COLO829 (cell line): ENCODE measurements around the gene PPEF2.

ENCODE experiments used
- DNase-seq: peaks from one replicate; pipeline ENCODE4 v3.0.0; 2012; ENCODE audit warnings: low spot score

Gene PPEF2

DNA sequence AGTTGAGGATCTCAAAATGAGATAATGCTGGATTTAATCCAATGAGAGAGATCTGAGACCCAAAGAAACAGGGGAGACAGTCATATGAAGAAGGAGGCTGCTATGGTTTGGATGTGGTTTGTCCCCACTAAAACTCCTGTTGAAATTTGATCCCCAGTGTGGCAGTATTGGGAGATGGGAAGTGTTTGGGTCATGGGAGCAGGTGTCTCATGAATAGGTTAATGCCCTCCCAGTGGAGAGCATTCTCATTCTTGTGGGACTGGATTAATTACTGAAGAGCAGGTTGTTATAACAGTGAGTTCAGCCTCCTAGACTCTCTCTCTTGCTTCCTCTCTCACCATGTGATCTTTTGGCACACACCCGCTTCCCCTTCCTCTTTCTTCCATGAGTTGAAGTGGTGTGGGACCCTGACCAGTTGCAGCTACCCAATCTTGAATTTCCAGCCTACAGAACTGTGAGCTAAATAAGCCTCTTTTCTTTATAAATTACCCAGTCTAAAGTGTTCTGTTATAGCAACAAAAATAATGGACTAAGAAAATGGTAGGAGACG, 70.3 kb downstream of the PPEF2 start:
- DNase-seq = no peak

DNA sequence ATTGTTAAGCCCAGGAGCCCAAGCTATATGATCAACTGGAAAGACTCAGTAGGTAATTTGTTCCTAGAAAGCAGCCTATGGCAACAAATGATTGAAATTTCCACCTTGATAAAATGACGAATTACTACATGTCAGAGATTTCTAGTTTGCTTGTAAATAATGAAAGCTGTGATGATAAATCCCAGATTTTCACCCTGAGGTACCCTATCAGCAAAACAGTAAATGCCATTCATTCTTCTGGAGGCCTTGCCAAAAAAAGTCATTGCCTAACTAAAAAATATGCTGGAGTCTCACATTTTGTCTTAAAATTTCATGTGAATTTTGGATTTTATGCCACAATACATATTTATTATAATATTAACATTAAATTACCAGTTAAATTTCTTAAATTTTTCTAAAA, 71.3 kb downstream of the PPEF2 start:
- no peak for DNase-seq

GRCh38 chr4:75823812-75824211, 78.4 kb downstream of the PPEF2 start:
- no peak for DNase-seq

- no peak for DNase-seq
Observed at GRCh38 chr4:75822416-75822815, 79.8 kb downstream of the PPEF2 start.

- no peak for DNase-seq
Observed at GRCh38 chr4:75821966-75822365, 80.3 kb downstream of the PPEF2 start.

GRCh38 chr4:75821216-75821615, 81.0 kb downstream of the PPEF2 start:
- no peak for DNase-seq

DNA sequence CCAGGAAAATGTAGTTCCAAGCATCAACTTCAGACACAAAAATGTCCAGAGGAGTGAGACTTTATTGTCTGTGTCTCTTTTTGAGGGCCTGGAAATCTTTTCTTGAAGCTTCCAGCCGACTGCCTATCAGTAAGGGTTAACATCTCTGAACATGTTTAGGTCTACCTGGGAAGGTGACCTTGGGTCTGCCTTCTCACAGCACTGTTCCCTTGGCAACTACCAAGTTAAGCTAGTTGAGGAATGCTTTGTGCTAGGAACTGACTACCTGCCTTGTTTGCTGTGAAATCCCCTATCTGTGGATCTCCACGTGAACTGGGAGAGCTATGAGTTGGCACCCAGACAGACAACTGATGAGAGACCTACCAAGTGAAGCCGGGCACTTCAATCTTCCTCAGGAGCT, 81.6 kb downstream of the PPEF2 start:
- DNase-seq = no peak

DNA sequence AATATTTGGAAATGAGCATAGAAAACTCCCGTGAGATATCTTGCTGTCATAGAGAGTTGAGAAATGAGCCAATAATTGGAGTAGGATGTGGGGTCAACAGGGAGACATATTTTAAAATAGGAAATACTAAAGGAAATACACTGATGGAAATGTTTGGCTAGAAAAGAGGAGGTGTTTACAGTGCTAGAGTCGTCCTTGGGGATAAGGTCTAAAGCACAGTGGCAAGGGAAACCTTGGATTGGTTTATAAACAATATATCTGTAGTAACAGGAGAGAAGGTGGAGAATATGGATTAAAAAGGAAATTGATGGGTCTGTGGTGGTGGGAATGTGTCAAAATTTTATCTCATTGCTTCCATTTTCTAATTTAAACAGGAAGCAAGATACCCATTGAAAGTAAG, 82.1 kb downstream of the PPEF2 start:
- no peak for DNase-seq

DNA sequence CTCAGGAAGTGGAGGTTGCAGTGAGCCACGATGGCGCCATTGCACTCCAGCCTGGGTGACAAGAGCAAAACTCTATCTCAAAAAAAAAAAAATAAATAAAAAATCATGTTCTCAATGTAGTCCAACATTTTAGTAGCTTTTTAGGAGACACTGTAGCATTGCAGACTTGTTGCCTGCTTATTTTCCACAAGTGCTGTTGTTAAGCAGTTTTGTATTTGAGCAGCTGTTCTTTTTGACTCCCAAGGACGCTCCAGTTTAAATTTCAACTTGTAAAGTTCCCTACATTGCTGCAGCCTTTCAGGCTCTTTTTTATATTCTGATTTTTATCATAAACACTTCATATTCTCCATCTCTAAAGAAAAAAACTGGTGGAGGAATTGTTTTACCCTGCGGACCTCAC, 83.1 kb downstream of the PPEF2 start:
- no peak for DNase-seq

- no peak for DNase-seq
Observed at GRCh38 chr4:75817901-75818300, 84.4 kb downstream of the PPEF2 start.
